Ovary (tissue), 9 donors: ENCODE measurements around the gene DCAF6. TPM values are rescaled to one million over a fixed set of nuclear protein-coding genes. Genes with fewer than 3 reads are reported as not detected.

Source experiments
- DNase-seq, 5 donors: peaks; one replicate each; pipeline ENCODE4 v3.0.0-alpha.2; 2019 to 2020
- H3K27ac ChIP-seq, 2 donors: fragments of 200-600 bp; one replicate each; pipeline versions ENCODE4 v1.5.1 to v1.8.0; 2019 to 2022
- H3K27me3 ChIP-seq: fragments of 200-600 bp; one replicate; pipeline ENCODE4 v1.8.0; 2022
- H3K36me3 ChIP-seq: fragments of 200-600 bp; sonication (generic); one replicate; pipeline ENCODE4 v1.5.1; 2019
- H3K4me1 ChIP-seq: one replicate; pipeline ENCODE4 v1.8.1; 2013; ENCODE audit warnings: mild to moderate bottlenecking, moderate library complexity; ENCODE audit not compliant: insufficient read depth
- H3K4me3 ChIP-seq: fragments of 200-600 bp; sonication (generic); one replicate; pipeline ENCODE4 v1.5.1; 2017
- H3K9me3 ChIP-seq, 2 donors: fragments of 200-600 bp in 1 of 2; sonication (generic) in 1 of 2; one replicate each; pipeline versions ENCODE4 v1.5.1 to v1.8.1; 2013 to 2019; ENCODE audit warnings: mild to moderate bottlenecking in 1 of 2, moderate library complexity in 1 of 2
- EP300 ChIP-seq: sonication (generic); formaldehyde crosslinking; IDR thresholded peaks from one replicate; pipeline ENCODE4 v1.6.1; 2017; ENCODE audit warnings: antibody characterized with exemption
- POLR2A ChIP-seq: fragments of 450-650 bp; IDR thresholded peaks from one replicate; pipeline ENCODE4 v1.6.1; 2017; ENCODE audit warnings: antibody characterized with exemption, mild to moderate bottlenecking, moderate library complexity
- WGBS, 3 donors: extraction: QIAGEN DNeasy Blood & Tissue Kit in 1 of 3; methylation state at CpG; one replicate each; pipeline versions ENCODE4 v1.1.5 to v1.1.7; 2013 to 2017; 5-methylcytosine and 5-hydroxymethylcytosine counted together
- intact Hi-C, 4 donors: fragments of 100-400 bp; cut with DNase I; formaldehyde crosslinking; loops; one replicate each; pipeline versions ENCODE4 v1.11.0 to v1.15.1; 2022 to 2023
- polyA plus RNA-seq, 2 donors: library from polyadenylated mRNA; stranded (reverse); fragments of 200-250 nt in 1 of 2; fragments of 350-450 nt in 1 of 2; fragmentation: Illumina TruSeq in 1 of 2; extraction: RNeasy Lipid Tissue Mini Kit (QIAGEN cat#74804) in 1 of 2; gene quantifications; one replicate each; pipeline ENCODE4 v1.2.3, GENCODE V29; 2013 to 2014
- total RNA-seq, 7 donors: library from RNA; depleted of rRNA in 2 of 7; stranded (reverse); fragments of >200 nt in 2 of 7; fragmentation: NEBNext Ultra II Directional in 3 of 7; extraction: Animal tissue kit (Norgen Biotek cat#: 25700) in 3 of 7; gene quantifications; one replicate each; pipeline versions ENCODE4 v1.1.0 to v1.2.4, GENCODE V29; 2016 to 2023
- TF ChIP-seq, protein P1 (sequence below), 3 donors: fragments of 450-650 bp in 2 of 3; fragments of 200-600 bp in 1 of 3; IDR thresholded peaks; one replicate each; pipeline versions ENCODE4 v1.5.1 to v1.8.0; 2016 to 2022; ENCODE audit warnings: antibody characterized with exemption in 3 of 3, mild to moderate bottlenecking in 1 of 3
- donor health status: DM: no; HTN: no; CAD: no; lungs with moderate emphysema.
- donor health status: DM: no; HTN: no; CAD: no.
- donor health status: Bipolar disorder and iron deficiency.
- donor health status: DM: yes; HTN: yes; CAD: no.
- donor health status: DM: no; HTN: no; CAD: no.
- donor health status: DM: yes; HTN: yes; CAD: no.

Gene DCAF6
- total and polyA plus RNA-seq, 9 donors: 32.1 to 65.9 (median 44.4) TPM

DNA sequence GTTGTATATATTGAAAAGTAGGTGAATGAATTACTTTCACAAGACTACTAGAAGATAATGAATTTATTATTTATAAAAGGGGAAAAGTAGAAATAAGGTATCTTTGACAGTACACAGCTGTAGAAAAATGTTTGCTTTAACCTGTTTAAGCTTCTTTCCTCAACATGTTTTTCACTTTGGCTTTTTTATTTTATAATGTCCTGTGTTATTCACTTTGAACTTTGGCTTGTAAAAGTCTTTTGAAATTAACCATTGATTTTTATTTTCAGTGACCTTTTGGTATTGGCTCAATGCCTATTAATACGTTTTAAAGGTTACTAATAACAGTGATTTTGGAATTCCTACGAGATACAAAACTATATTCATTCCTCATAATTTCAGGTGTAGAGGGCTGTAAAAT, 58.1 kb downstream of the DCAF6 start:
- intact Hi-C loops: no loop called here
- no peak overlapping the region for H3K27ac ChIP-seq
- H3K4me1 ChIP-seq: no peaks in the 10 kb centered on the region
- TF ChIP-seq, protein P1, sequence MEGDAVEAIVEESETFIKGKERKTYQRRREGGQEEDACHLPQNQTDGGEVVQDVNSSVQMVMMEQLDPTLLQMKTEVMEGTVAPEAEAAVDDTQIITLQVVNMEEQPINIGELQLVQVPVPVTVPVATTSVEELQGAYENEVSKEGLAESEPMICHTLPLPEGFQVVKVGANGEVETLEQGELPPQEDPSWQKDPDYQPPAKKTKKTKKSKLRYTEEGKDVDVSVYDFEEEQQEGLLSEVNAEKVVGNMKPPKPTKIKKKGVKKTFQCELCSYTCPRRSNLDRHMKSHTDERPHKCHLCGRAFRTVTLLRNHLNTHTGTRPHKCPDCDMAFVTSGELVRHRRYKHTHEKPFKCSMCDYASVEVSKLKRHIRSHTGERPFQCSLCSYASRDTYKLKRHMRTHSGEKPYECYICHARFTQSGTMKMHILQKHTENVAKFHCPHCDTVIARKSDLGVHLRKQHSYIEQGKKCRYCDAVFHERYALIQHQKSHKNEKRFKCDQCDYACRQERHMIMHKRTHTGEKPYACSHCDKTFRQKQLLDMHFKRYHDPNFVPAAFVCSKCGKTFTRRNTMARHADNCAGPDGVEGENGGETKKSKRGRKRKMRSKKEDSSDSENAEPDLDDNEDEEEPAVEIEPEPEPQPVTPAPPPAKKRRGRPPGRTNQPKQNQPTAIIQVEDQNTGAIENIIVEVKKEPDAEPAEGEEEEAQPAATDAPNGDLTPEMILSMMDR (IDR thresholded peaks at IDR 0.05): no peak
- no peak for TF ChIP-seq EP300
- TF ChIP-seq POLR2A: no peak
- H3K36me3 ChIP-seq: no peaks in the 10 kb centered on the region
- H3K9me3 ChIP-seq: no peaks in the 10 kb centered on the region
- WGBS, 3 donors: 43 to 58% (median 50%) methylated on average over 2 of the region's 2 CpGs
- no peaks in the 10 kb centered on the region for H3K27me3 ChIP-seq
- no peak for DNase-seq
- no peak overlapping the region for H3K4me3 ChIP-seq

DNA sequence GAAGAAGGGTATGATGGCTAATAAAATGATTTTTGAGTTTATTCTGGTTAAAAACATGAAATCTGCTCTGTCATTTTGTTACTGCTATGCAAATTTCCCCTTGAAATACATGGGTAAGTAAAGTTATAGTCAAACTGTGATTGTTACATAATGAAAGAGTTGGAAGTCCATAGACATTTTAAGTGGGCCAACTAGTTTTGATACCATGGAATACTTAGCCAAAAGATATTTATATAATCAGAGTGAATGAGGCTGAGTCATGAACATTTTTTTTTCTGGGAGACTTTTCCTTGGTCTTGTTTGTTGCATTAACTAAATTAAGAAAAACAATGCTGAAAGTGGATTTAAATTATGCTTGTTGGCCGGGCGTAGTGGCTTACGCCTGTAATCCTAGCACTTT, 58.6 kb downstream of the DCAF6 start:
- no peaks in the 10 kb centered on the region for H3K4me1 ChIP-seq
- TF ChIP-seq POLR2A: no peak
- TF ChIP-seq, protein P1 (IDR thresholded peaks at IDR 0.05): no peak
- TF ChIP-seq EP300: no peak
- H3K27ac ChIP-seq: no peak overlapping the region
- H3K36me3 ChIP-seq: no peaks in the 10 kb centered on the region
- no peaks in the 10 kb centered on the region for H3K9me3 ChIP-seq
- intact Hi-C loops: no loop called here
- no peak for DNase-seq
- H3K27me3 ChIP-seq: no peaks in the 10 kb centered on the region
- H3K4me3 ChIP-seq: no peak overlapping the region
- 79 to 89% (median 87%) methylated on average over 3 of the region's 3 CpGs for WGBS, 3 donors

DNA sequence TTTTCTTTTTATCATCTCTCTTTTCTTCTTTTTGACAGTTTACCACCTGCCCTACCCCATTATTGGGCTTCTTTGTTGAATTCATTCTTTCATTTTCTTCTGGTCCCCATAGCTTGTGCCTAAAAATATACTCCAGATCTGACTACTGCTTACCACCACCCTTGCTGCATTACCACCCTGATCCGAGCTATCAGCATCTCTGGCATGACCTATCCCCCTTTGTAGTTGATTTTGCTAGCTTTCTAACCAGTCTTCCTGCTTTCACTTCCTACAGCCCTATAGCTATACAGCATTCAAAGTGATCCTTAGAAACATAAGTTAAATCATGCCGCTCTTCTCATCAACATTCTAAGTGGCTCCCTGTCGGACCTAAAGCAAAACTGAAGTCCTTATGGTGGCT, 59.8 kb downstream of the DCAF6 start:
- H3K4me1 ChIP-seq: no peaks in the 10 kb centered on the region
- H3K4me3 ChIP-seq: no peak overlapping the region
- H3K27ac ChIP-seq: no peak overlapping the region
- no peaks in the 10 kb centered on the region for H3K9me3 ChIP-seq
- no peak for DNase-seq
- 96 to 98% (median 97%) methylated on average over 3 of the region's 3 CpGs for WGBS, 3 donors
- H3K36me3 ChIP-seq: no peaks in the 10 kb centered on the region
- no peaks in the 10 kb centered on the region for H3K27me3 ChIP-seq
- intact Hi-C loops: no loop called here
- no peak for TF ChIP-seq EP300
- TF ChIP-seq, protein P1 (IDR thresholded peaks at IDR 0.05): no peak
- TF ChIP-seq POLR2A: no peak

DNA sequence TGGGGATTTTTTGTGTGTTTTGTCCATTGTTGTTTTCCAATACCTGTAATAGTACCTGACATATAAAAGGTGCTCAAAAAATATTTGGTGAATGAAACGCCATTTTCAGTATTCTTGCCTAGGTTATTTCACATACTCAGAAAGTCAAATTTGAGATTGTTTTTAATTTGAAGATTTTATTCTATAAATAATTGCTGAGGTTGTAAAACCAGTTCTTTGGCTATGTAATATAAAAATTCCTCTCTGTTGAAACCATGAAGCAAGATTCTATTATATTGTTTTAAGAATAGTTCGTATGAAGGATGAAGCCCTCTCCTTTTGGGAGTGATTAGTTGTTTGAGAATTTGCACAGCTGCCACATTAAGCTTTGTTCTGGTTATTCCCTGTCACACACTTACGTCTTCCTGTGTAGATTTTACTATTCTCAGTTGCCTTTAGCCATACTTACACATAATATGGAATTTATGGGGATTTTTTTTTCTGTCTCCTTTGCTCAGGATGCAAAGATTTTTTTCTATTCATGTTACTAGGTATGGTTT, 60.6 kb downstream of the DCAF6 start:
- H3K27me3 ChIP-seq: no peaks in the 10 kb centered on the region
- H3K27ac ChIP-seq: no peak overlapping the region
- TF ChIP-seq, protein P1 (IDR thresholded peaks at IDR 0.05): no peak
- no peak for TF ChIP-seq POLR2A
- no peak for TF ChIP-seq EP300
- no peaks in the 10 kb centered on the region for H3K36me3 ChIP-seq
- intact Hi-C loops: no loop called here
- WGBS, 3 donors: 77 to 85% (median 84%) methylated on average over 3 of the region's 3 CpGs
- no peaks in the 10 kb centered on the region for H3K4me1 ChIP-seq
- no peaks in the 10 kb centered on the region for H3K9me3 ChIP-seq
- DNase-seq: no peak
- no peak overlapping the region for H3K4me3 ChIP-seq
